HEK293 (cell line): Measurements from ENCODE around the gene NEK10.

ENCODE experiments used
- SP2 ChIP-seq: fragments of 450-650 bp; formaldehyde crosslinking; IDR thresholded peaks from 2 replicates; pipeline ENCODE4 v1.5.1; 2016; ENCODE audit warnings: missing biosample characterization, missing genetic modification characterization
- ZBTB7A ChIP-seq: fragments of 450-650 bp; formaldehyde crosslinking; IDR thresholded peaks from 2 replicates; pipeline ENCODE4 v1.5.1; 2016; ENCODE audit warnings: low read depth, missing biosample characterization, missing genetic modification characterization
- ZIC2 ChIP-seq: fragments of 450-650 bp; formaldehyde crosslinking; IDR thresholded peaks from 2 replicates; pipeline ENCODE4 v1.5.1; 2016; ENCODE audit warnings: missing biosample characterization, missing genetic modification characterization
- ZNF274 ChIP-seq, 2 experiments: fragments of 200-500 bp in 1 of 2; fragments of 450-650 bp in 1 of 2; sonication (Bioruptor generic) in 1 of 2; formaldehyde crosslinking in 1 of 2; IDR thresholded peaks; 2 replicates each; pipeline versions ENCODE4 v1.5.1 to v1.6.1; 2014 to 2016; ENCODE audit warnings: borderline replicate concordance in 1 of 2, inconsistent platforms in 1 of 2, low read length in 1 of 2, missing biosample characterization in 1 of 2, missing genetic modification characterization in 1 of 2
- ZNF530 ChIP-seq: fragments of 450-650 bp; formaldehyde crosslinking; IDR thresholded peaks from 2 replicates; pipeline ENCODE4 v1.5.1; 2016; ENCODE audit warnings: low read depth, missing biosample characterization, missing genetic modification characterization
- ZNF558 ChIP-seq: fragments of 450-650 bp; formaldehyde crosslinking; IDR thresholded peaks from 2 replicates; pipeline ENCODE4 v1.5.1; 2016; ENCODE audit warnings: missing biosample characterization, missing genetic modification characterization
- ZNF660 ChIP-seq: fragments of 450-650 bp; IDR thresholded peaks from 2 replicates; pipeline ENCODE4 v1.5.1; 2018; ENCODE audit warnings: missing biosample characterization, mild to moderate bottlenecking, missing genetic modification characterization
- ZNF701 ChIP-seq: fragments of 450-650 bp; formaldehyde crosslinking; IDR thresholded peaks from 2 replicates; pipeline ENCODE4 v1.5.1; 2016; ENCODE audit warnings: missing biosample characterization, missing genetic modification characterization
- ZNF792 ChIP-seq: fragments of 450-650 bp; formaldehyde crosslinking; IDR thresholded peaks from 2 replicates; pipeline ENCODE4 v1.5.1; 2016; ENCODE audit warnings: missing biosample characterization, missing genetic modification characterization
- TF ChIP-seq, protein P1 (sequence below): fragments of 450-650 bp; formaldehyde crosslinking; conservative IDR thresholded peaks from 2 replicates; pipeline ENCODE4 v1.5.1; 2016; ENCODE audit warnings: low read depth, missing biosample characterization, missing genetic modification characterization
- TF ChIP-seq, protein P2 (sequence below): fragments of 450-650 bp; formaldehyde crosslinking; IDR thresholded peaks from 2 replicates; pipeline ENCODE4 v1.5.1; 2016; ENCODE audit warnings: missing biosample characterization, missing genetic modification characterization
- TF ChIP-seq, protein P3 (sequence below): fragments of 450-650 bp; formaldehyde crosslinking; IDR thresholded peaks from 2 replicates; pipeline ENCODE4 v1.5.1; 2016; ENCODE audit warnings: missing biosample characterization, missing genetic modification characterization

DNA sequence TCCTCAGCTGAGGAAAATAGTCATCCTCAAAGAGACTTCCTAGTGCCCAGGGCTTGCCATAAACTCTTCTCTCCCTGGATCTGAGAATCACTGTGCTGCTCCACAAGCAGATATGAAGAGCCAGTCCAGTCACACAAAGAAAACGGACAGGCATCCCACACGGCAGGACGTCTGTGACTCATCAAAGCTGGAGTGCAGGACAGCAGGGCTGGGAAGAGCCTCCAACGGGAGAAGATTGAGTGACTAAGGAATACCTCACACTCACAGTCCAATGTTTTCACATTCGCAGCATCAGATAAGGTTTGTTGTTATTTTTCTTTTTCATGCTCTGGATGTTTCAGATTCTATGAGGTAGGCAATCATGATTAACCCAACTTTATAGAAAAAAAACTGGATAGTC lies 57.8 kb downstream of the NEK10 start:
- TF ChIP-seq ZNF530 (tag by site-specific recombination) (no peak), SP2 (tag by site-specific recombination) (no peak), ZNF274 (IDR thresholded peaks at IDR 0.05; ENCODE audit: low read length) (no peak), ZNF274 (tag by site-specific recombination; IDR thresholded peaks at IDR 0.05; ENCODE audit: borderline replicate concordance) (no peak), ZBTB7A (tag by site-specific recombination) (no peak), ZNF558 (no peak), ZIC2 (tag by site-specific recombination) (no peak), ZNF701 (tag by site-specific recombination) (no peak), ZNF660 (no peak), ZNF792 (tag by site-specific recombination) (no peak)
- TF ChIP-seq, protein P1, sequence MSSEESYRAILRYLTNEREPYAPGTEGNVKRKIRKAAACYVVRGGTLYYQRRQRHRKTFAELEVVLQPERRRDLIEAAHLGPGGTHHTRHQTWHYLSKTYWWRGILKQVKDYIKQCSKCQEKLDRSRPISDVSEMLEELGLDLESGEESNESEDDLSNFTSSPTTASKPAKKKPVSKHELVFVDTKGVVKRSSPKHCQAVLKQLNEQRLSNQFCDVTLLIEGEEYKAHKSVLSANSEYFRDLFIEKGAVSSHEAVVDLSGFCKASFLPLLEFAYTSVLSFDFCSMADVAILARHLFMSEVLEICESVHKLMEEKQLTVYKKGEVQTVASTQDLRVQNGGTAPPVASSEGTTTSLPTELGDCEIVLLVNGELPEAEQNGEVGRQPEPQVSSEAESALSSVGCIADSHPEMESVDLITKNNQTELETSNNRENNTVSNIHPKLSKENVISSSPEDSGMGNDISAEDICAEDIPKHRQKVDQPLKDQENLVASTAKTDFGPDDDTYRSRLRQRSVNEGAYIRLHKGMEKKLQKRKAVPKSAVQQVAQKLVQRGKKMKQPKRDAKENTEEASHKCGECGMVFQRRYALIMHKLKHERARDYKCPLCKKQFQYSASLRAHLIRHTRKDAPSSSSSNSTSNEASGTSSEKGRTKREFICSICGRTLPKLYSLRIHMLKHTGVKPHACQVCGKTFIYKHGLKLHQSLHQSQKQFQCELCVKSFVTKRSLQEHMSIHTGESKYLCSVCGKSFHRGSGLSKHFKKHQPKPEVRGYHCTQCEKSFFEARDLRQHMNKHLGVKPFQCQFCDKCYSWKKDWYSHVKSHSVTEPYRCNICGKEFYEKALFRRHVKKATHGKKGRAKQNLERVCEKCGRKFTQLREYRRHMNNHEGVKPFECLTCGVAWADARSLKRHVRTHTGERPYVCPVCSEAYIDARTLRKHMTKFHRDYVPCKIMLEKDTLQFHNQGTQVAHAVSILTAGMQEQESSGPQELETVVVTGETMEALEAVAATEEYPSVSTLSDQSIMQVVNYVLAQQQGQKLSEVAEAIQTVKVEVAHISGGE: no peak
- TF ChIP-seq, protein P2, sequence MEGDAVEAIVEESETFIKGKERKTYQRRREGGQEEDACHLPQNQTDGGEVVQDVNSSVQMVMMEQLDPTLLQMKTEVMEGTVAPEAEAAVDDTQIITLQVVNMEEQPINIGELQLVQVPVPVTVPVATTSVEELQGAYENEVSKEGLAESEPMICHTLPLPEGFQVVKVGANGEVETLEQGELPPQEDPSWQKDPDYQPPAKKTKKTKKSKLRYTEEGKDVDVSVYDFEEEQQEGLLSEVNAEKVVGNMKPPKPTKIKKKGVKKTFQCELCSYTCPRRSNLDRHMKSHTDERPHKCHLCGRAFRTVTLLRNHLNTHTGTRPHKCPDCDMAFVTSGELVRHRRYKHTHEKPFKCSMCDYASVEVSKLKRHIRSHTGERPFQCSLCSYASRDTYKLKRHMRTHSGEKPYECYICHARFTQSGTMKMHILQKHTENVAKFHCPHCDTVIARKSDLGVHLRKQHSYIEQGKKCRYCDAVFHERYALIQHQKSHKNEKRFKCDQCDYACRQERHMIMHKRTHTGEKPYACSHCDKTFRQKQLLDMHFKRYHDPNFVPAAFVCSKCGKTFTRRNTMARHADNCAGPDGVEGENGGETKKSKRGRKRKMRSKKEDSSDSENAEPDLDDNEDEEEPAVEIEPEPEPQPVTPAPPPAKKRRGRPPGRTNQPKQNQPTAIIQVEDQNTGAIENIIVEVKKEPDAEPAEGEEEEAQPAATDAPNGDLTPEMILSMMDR: no peak
- TF ChIP-seq, protein P3, sequence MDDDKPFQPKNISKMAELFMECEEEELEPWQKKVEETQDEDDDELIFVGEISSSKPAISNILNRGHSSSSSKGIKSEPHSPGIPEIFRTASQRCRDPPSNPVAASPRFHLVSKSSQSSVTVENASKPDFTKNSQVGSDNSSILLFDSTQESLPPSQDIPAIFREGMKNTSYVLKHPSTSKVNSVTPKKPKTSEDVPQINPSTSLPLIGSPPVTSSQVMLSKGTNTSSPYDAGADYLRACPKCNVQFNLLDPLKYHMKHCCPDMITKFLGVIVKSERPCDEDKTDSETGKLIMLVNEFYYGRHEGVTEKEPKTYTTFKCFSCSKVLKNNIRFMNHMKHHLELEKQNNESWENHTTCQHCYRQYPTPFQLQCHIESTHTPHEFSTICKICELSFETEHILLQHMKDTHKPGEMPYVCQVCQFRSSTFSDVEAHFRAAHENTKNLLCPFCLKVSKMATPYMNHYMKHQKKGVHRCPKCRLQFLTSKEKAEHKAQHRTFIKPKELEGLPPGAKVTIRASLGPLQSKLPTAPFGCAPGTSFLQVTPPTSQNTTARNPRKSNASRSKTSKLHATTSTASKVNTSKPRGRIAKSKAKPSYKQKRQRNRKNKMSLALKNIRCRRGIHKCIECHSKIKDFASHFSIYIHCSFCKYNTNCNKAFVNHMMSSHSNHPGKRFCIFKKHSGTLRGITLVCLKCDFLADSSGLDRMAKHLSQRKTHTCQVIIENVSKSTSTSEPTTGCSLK: no peak
